Measurements from ENCODE around the gene GRIK1. TPM values are rescaled to one million over a fixed set of nuclear protein-coding genes. Genes with fewer than 3 reads are reported as not detected.

GRIK1 gene
- total RNA-seq, 1 donor from 2014 or later: 0.99 TPM

DNA sequence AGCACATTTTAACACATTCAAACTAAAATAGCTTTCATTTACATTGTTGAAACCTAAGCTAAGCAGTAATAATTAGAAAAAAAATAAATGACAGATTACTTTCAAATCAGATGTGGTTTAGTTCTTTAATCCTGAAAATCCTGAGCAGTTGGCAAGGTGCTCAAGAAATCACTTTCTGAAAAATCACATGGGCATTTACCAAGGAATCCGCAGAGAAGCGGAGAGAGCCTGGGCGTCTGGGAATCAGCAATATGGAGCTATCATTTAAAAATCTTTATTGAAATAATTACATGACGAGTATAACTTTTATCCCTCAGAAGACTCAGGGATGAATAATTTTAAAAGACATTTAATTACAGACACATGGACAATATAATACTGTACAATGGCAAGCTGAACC is 30.2 kb downstream of the GRIK1 start:
- no peak for DNase-seq

DNA sequence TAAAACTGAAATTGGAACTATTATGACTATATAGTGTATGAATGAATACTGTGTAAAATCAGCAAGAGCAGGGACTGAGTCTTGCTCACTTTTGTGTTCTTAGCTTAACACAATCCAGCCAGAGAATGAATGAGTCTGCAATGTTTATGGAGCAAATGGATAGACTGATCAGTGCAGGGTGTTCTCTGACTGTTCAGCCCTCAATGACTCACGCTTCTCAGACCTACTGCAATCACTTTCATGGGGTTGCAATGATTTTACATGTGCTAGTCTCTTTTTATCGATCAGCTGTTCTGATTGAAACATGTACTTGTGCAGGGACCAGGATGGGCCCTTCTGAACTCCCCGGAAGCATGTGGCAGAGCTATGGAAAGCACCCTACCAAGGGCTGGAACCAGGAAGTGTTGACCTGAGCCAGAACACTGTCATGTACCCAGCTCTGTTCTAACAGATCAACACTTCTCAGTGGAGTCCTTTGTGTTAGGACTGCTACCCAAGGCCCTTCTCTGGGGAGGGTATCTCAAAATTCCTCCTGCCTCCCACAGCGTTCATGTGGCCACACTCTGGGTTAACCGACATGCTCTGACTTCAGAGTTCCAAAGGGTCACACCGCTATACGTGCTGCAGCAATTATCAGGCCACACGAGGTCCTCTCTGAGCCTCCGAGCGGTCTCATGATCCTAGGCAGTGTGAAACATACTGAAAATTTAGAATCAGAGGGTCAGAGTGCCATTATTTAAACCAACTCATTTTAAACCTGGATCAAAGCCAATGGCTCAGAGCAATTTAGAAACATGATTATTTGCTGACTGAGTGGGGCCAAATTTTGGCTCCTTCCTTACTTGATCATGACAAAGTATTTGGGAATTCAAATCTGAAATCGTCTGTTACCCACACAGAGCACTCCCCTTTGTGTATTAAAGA is 35.2 kb downstream of the GRIK1 start:
- DNase-seq: no peak

DNA sequence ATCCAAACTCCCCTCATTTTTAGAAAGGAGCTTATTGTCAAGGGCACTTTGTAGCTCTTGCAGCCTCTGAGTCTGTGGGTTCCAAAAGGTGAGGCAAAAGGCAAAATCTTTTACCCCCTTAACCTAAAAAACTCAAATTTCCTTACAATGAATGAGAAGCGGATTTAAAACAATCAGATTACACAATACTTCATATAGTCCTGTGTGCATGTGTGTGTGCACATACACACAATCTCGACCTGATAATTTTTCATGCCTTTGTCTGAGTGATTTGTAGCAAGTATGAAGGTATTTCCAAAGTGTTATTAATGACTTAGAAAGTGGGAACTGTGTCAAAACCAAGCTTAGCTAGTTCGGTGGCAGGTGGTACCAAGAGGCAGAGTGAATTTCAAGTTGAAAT is 42.9 kb downstream of the GRIK1 start:
- no peak for DNase-seq

DNA sequence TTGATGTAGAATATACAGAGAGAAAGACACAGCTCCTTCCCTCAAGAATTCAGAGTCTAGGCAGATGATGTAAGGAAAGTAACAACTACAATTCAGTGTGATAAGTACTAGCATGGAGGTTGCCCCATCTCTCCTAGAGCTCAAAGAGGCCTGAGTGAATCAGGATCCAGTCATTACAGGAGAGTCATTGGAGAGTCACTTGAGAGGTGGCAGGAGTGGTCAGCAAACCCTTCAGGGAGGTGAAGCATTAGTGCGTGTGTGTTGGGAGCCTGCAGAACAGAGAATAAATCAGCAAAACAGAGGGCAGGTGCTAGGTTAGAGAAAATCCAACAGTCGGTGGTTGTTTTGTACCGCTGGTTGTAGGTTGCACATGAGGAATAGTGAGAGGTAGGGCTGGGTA is 46.1 kb downstream of the GRIK1 start:
- DNase-seq: no peak

DNA sequence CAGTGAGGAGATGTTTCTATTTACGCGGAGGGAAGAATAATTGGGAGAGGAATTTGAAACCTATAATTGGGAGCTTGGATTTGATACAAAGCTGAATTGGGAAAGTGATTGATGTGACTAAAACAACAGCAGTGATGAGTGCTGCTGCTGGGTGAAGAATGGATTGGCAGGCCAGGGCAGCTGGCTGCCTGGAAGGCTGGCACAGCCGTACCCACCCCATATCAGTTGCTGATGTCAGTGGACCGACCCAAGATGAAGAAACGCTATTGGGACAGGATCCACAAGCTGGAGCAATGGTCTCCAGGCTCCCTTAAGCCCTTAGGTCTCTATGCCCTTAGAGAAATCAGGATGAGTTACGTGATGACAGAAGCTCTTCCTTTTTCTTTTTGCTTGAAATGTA is 47.4 kb downstream of the GRIK1 start:
- DNase-seq: no peak

DNA sequence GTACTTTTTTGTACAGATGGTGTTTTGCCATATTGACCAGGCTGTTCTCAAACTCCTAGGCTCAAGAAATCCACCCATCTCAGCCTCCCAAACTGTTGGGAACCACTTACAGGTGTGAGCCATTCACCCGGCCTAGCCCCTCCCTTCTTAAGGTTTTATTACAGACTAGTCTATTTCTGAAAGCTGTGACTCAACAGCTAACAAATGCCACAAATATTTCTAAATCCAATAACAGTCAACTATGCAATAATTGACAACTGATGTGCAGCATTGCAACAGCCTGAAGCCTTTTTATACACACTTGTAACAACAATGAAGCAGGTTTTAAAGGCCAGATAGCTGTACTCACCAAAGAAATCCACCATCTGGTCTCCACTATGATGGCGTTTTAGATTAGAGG is 51.4 kb downstream of the GRIK1 start:
- DNase-seq: no peak

DNA sequence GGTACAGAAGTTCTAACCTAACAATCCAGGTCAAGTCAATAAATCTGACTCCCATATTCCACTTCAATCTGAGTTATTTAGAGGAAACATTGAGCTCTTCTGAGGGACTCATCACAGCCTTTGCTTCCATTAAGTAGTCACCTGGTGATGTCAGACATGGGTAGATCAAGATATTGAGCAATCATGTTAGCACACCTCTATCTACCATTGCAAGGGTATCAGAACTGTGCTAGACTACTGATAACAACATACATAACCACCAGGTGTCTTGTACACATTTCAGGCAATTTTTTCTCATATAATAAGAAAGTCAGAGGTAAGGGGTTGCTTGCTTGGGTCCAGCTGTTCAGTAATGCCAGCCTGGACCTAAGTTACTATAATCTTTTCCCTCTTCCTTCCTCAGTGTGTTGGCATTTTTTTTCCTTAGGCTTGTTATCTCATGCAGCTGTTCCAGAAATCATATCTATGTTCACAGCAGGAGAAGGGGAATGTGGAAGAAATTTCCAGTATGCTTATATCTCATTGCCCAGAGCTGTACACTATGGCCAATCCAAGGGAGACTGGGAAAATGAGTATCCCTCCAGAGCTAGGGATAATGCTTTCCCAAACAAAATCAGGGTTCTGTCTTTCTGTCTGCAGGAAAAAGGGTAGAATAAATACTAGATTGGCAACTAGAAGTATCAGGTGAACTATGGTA is 52.3 kb downstream of the GRIK1 start:
- DNase-seq: no peak

DNA sequence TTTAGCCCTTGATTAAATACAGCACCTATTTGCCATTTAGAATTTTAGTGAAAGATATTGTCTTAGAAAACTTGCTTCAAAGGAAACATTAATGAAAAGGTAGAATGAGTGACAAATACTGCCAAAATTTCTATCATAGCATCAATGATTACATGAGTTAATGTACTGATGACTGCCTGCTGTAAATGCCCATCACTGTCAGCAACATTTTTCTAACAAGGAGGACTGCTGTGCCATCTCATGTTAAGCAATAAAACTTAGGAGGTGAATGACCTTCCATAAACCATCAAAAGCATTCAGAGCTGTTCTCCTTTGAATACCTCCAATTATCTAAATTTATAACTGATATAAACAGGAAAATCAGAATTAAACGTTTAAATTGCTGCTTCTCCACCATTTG is 54.3 kb downstream of the GRIK1 start:
- no peak for DNase-seq

DNA sequence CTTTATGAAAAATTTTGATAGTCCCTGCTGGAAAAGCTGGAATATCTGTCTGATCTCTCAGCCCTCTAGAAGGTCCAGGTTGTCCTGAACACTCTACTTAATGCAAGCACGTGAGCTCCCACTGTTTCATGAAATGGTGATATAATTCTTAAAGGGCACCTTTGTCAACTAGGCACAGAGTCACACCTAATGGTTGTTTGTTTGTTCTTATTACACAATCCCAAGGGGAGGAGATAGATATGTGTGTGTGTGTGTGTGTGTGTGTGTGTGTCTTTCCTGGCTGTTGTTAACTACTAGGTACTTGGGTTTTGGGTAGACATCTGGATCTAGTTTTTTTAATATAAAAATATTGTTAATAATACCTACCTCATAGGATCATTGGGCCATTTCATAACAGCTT is 63.9 kb downstream of the GRIK1 start:
- DNase-seq: no peak

DNA sequence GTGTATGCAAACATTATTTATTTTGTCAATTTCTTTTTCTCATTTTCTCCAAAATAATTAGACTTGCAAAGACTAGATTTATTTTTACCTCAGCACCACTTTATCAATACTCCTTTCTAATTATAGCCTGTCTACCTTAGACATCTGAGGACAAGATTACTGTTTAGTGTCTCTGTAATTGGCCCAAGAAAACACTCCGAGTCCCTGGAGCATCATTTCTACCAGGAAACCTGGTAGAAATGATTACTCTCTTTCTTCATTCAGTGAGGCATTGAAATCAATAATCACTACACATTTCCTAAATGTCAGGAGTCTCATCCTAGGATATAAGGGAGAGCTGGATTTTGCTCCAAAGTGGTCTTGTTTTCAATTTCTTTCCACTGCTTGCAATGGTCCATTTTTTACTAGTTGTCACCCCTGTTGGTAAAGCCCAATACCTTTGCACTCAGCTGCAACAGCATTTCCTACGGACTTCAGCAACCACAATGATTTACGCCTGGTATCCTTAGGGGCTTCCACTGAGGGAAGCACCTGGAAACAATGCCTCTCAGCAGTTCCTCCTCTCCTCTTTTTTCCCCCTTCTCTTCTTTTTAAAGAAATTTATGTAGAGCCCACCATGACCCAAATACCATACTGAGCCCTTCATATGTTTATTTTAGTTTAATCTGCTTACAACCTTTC is 64.6 kb downstream of the GRIK1 start:
- no peak for DNase-seq

DNA sequence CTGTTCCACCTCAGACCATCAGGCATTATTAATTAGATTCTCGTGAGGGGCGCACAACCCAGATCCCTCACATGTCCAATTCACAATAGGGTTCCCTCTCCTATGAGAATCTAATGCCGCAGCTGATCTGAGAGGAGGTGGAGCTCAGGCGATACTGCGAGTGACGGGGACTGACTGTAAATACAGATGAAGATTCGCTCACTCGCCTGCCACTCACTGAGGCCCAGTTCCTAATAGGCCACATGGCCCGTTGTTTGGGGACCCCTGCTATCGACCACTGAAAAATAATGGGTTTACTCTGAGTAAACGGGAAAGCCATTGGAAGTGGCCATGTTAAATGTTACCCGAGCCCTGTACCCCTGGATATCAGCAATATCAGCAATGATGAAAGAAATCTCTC is 65.9 kb downstream of the GRIK1 start:
- DNase-seq: no peak

DNA sequence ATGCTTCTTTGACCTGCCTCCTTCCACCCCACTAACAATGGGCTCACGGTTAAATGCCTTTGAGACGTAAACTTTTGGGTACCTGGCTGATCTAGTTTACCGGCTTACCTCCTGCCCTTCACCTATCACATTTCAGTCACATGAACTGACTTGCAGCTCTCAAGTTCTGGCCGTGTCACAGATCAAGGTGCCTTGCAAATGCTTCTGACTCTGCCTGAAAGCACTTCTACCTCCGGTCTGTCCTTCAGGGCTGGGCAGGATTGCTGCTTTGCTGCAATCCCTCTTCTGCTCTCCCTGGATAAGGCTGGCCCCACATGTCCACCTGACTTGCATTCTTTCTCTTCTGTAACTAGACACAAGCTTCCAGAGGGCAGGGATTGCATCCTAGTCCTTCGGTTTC is 69.0 kb downstream of the GRIK1 start:
- no peak for DNase-seq

DNA sequence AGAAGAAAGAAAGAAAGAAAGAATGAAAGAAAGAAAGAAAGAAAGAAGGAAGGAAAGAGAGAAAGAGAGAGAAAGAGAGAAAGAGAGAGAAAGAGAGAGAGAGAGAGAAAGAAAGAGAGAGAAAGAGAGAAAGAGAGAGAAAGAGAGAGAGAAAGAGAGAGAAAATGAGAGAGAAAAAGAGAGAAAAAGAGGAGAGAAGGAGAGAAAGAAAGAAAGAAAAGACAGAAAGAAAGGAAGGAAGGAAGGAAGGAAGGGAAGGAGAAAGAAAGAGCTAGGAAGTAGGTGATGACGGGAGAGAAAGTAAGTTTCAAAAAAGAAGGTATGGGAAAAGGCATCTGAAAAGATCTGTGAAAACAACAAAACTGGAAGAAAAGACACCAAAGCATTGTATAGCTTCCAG is 72.0 kb downstream of the GRIK1 start:
- no peak for DNase-seq

DNA sequence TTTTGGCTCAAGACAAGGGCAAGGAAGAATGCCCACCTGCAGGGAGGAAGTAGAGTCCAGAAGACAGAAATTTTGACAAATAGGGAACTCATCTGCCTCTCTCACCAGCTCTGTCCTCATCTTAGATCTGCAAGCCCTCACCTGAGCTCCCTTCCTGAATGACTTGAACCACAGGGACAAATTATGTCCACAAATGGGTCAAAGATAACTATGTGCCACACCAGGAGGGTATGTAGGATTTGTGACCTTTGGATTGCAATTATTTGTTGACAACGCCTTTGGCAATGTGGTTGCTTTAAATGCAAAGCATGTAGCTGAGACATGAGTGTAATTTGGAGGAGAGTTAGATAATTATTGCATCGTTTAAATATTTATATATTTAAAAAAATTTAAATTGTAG is 79.5 kb downstream of the GRIK1 start:
- no peak for DNase-seq

DNA sequence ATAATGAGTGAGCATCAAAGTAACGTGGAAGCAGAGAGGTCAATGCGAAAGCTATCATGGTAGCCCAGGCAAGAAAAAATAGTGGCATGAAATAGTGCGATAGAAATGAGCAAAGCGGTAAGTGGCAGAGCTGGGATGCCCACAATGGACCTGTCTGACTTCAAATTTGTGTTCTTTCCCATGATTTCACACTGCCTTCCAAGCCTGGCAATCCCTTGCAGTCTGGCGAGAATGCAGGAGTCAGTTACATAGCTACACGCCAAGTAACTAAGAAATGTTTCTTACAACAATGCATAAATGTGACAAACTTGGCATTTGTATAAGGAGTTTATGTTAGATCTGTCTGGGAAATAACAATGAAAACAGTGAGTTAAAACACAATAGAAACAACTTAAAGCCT is 82.6 kb downstream of the GRIK1 start:
- no peak for DNase-seq

DNA sequence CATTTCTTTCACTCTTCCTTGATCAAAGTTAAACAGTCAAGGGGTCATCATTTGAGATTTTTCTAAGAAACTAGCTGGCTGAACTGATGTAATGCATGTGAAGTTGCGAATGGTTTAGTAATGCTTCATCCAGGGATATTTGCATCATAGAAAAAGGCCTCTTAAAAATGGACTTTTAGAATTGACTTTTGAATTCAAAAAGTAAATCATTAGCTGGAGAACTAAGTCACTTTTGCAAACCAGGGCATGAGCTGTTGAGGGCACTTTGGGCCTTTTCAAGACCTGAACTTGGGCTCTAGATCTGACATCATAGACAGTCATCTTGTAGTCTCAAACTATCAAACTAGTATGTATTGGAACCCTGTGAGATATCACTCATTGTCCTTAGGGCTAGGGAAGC is 85.0 kb downstream of the GRIK1 start:
- no peak for DNase-seq

DNA sequence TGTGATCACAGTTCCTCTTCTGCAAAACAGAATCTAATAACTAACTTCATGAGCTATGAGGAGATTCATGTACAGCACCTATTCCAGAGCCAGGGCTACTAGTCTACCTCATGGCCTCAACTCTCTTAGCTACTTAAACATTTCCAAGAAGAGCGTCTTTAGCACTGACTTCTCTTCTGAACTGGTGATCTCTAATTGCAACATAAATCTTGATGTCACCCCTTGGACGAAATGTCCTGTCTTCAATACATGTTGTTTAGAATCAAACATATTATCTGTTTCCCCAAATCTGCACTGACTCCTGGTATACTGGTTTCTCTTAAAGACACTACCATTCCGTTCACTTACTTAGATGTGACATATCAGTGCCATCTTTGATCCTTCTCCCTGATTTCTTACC is 88.2 kb downstream of the GRIK1 start:
- no peak for DNase-seq

DNA sequence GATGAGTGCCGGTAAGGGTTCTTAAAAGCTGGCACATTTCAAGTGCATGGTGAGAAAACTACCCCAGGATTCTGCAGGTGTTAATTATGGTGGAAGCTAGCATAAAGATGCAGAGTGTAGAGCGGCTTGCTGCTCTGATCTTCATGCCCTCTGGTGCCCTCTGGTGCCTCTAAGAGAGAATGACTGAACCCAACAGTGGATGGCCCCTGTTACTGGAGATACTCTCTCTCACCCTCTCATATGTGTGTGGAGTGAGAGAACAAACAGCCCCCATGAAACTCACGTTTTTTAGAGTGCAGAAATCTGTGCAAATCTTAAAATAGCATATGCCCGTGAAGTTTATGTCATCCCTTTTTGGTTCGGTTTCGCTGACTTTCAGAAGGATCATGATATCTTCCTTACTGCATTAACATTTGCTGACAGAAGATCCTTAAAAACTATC is 90.0 kb downstream of the GRIK1 start:
- peak; percentile 41 for DNase-seq

DNA sequence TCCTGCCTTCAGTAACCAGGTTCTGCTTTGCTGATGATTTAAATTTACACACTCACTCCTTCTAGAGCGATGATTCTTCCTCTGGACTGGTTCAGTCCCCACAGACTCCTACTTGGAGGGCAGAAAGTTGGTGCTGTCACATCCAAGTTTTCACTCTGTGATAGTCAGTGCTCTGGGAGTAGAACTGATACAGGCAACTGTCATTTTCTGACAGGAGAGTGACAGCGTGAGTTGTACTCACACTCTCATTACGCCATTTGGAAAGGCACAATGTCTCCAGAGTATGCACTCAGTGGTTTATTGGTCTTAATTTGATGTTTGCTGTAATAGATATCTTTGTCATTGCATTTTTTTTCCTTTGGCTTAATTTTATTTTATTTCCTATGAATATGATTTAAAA is 96.0 kb downstream of the GRIK1 start:
- DNase-seq: no peak

DNA sequence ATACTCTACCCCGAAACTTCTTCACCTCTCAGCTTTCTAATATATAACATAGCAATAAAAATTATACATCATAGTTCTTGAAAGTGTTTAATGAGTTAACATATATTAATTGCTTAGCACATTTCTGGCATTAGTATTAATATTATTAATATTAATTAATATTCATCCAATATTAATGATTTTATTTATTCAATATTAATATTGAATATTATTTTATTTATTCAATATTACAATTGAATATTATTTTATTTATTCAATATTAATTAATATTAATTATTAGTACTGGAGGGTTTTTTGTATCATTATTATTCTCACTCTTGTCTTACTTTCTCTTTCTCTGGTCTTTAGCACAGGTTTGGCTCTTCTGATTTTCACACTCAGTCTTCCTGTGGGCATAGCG is 105.2 kb downstream of the GRIK1 start:
- DNase-seq: no peak

DNA sequence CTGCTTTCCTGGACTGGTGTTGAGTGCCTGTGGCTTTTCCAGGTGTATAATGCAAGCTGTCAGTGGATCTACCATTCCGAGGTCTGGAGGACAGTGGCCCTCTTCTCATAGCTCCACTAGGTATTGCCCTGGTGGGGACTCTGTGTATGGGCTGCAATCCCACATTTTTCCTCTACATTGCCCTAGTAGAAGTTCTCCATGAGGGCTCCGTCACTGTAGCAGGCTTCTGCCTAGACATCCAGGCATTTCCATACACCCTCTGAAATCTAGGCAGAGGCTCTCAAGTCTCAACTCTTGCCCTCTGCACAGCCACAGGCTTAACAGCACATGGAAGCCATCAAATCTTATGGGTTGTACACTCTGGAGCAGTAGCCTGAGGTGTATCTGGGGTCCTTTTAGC is 107.6 kb downstream of the GRIK1 start:
- DNase-seq: no peak

DNA sequence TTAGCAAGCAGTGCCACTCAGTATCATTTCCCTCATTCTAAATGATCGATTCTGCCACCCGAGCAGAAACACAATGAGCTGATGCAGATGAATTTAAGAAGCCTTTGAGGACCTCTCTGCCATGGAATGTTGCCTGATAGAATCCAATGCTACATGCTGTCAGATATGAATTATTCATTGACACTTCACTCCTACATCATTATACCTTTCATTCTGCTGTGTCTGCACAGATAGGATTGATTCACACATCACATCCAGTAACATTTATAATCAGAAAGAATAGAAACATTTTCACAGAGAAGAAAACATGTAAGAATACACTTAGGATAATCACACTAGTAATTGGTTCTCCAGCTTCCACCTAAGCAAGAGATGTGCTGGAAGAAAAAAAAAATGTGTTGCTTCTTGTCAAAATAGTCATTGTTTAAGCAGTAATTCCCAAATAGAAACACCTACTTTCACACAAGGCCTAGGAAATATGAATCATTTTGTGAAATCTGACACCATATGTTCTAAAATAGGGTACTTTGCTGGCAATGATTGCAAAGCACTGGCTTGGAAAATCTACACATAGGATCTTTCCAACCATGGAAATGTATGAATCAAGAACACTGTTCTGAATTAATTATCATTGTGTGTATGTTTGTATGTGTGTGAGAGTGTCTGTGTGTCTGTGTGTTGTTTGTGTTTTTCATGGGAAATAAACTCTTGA is 110.1 kb downstream of the GRIK1 start:
- DNase-seq: no peak

DNA sequence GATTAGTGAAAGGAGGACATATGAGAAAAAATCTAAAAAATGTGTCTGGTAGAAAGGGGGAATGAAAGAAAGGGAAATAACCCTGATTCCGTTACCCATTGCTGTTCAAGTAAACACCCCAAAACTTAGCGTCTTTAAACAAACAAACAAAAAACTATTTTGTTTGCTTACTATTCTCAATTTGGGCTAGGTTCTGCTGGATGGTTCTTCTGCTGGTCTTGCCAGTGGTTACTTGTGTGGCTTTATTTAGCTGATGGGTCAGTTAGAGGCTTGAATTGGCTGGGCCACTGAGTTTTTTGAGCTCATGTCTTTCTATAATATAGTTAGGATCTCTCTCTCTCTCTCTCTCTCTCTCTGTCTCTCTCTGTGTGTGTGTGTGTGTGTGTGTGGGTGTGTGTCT is 112.1 kb downstream of the GRIK1 start:
- no peak for DNase-seq

All from skin of body (tissue), 2 donors.